Stimulated activated naive CD8-positive, alpha-beta T cell treated with anti-CD3 and anti-CD28 coated beads, Interleukin-15, amount 100 ng/mL, for 72 hours (primary cell): ENCODE results near the gene NUP85.
A peak's percentile ranks its signal among the peaks of the same experiment; 100 is the strongest.
"Not testable (repeated sequence)": the region's sequence is repeated elsewhere in the genome, so short reads cannot be mapped to it uniquely, and the experiment has no call there.

Source experiments
- ATAC-seq: fragments of 150-1000 bp; cut with Tn5 transposase; 2 replicates; pipeline ENCODE4 v1.10.0; 2021; ENCODE audit warnings: mild to moderate bottlenecking, moderate library complexity
- DNase-seq, 2 donors: peaks; one replicate each; pipeline ENCODE4 v3.0.0; 2021 to 2022
- H3K27ac Mint-ChIP-seq, 2 donors: one replicate each; pipeline ENCODE4 v1.8.0; 2022; ENCODE audit warnings: mild to moderate bottlenecking in 2 of 2, mixed read lengths in 2 of 2, moderate library complexity in 2 of 2
- H3K27me3 Mint-ChIP-seq: one replicate; pipeline ENCODE4 v1.8.0; 2022; ENCODE audit warnings: mixed read lengths
- H3K4me1 Mint-ChIP-seq: one replicate; pipeline ENCODE4 v1.8.0; 2022; ENCODE audit warnings: mild to moderate bottlenecking, mixed read lengths
- H3K4me3 Mint-ChIP-seq, 2 donors: one replicate each; pipeline ENCODE4 v1.8.0; 2022; ENCODE audit warnings: mild to moderate bottlenecking in 2 of 2, mixed read lengths in 2 of 2, moderate library complexity in 1 of 2
- H3K9me3 Mint-ChIP-seq, 2 donors: one replicate each; pipeline ENCODE4 v1.8.0; 2022; ENCODE audit warnings: mixed read lengths in 2 of 2

The NUP85 gene

GRCh38 chr17:75182569-75183436 is 22.7 kb upstream of the NUP85 start, which contains the start of gene SUMO2:
SUMO2 (minus strand) TSS chr17:75182959; CDS start chr17:75182834, 125 bp downstream.
- no peaks in the 10 kb centered on the region for H3K27me3 Mint-ChIP-seq
- DNase-seq (peak; percentile 94 to 95), ATAC-seq (peak; percentile 87)
- H3K27ac Mint-ChIP-seq, result peak within 1 kb of the TSS; percentile 98 to 99
- no peaks in the 10 kb centered on the region for H3K9me3 Mint-ChIP-seq
- peak within 1 kb of the TSS; percentile 89 to 94 for H3K4me3 Mint-ChIP-seq
- H3K4me1 Mint-ChIP-seq, result peaks cover 44% of the 10 kb centered on the region

- peaks cover 42% of the 10 kb centered on the region for H3K4me1 Mint-ChIP-seq
- H3K4me3 Mint-ChIP-seq, result peak overlapping the region; percentile 83 to 94
- no peaks in the 10 kb centered on the region for H3K27me3 Mint-ChIP-seq
- peak overlapping the region; percentile 80 to 81 for H3K27ac Mint-ChIP-seq
- H3K9me3 Mint-ChIP-seq, result no peaks in the 10 kb centered on the region
- DNase-seq, result no peak
- no peak for ATAC-seq
These were observed 21.2 kb upstream of the NUP85 start for GRCh38 chr17:75183999-75184884.

GRCh38 chr17:75188614-75189013 is 16.9 kb upstream of the NUP85 start:
- no peak for ATAC-seq
- H3K27ac Mint-ChIP-seq, result peak overlapping the region in 1 of 2 donors; percentile 19

GRCh38 chr17:75191584-75191983 is 13.9 kb upstream of the NUP85 start:
- no peak overlapping the region for H3K27ac Mint-ChIP-seq
- DNase-seq (no peak), ATAC-seq (no peak)
- H3K9me3 Mint-ChIP-seq, result no peaks in the 10 kb centered on the region
- no peak overlapping the region for H3K4me3 Mint-ChIP-seq
- H3K4me1 Mint-ChIP-seq, result peaks cover 13% of the 10 kb centered on the region
- no peaks in the 10 kb centered on the region for H3K27me3 Mint-ChIP-seq

More at GRCh38 chr17:75188614-75189013, 16.9 kb upstream of the NUP85 start:
- peak overlapping the region in 1 of 2 donors; percentile 74 for H3K4me3 Mint-ChIP-seq
- no peaks in the 10 kb centered on the region for H3K27me3 Mint-ChIP-seq
- no peaks in the 10 kb centered on the region for H3K9me3 Mint-ChIP-seq
- H3K4me1 Mint-ChIP-seq, result peaks cover 24% of the 10 kb centered on the region
- no peak for DNase-seq

GRCh38 chr17:75194879-75195278 is 10.6 kb upstream of the NUP85 start:
- no peak overlapping the region for H3K4me3 Mint-ChIP-seq
- H3K9me3 Mint-ChIP-seq, result no peaks in the 10 kb centered on the region
- H3K27ac Mint-ChIP-seq, result peak overlapping the region; percentile 27 to 52
- DNase-seq (no peak), ATAC-seq (no peak)
- no peaks in the 10 kb centered on the region for H3K4me1 Mint-ChIP-seq
- no peaks in the 10 kb centered on the region for H3K27me3 Mint-ChIP-seq

- no peak overlapping the region for H3K27ac Mint-ChIP-seq
- no peaks in the 10 kb centered on the region for H3K9me3 Mint-ChIP-seq
- peaks cover 16% of the 10 kb centered on the region for H3K4me1 Mint-ChIP-seq
- DNase-seq, result no peak
- H3K4me3 Mint-ChIP-seq, result no peak overlapping the region
- no peaks in the 10 kb centered on the region for H3K27me3 Mint-ChIP-seq
- no peak for ATAC-seq
These were observed 5.4 kb upstream of the NUP85 start for GRCh38 chr17:75199886-75200618.

- no peaks in the 10 kb centered on the region for H3K27me3 Mint-ChIP-seq
- peak overlapping the region; percentile 89 to 94 for H3K4me3 Mint-ChIP-seq
- peak overlapping the region; percentile 99 to 100 for H3K27ac Mint-ChIP-seq
- no peaks in the 10 kb centered on the region for H3K9me3 Mint-ChIP-seq
- peaks cover 33% of the 10 kb centered on the region for H3K4me1 Mint-ChIP-seq
- DNase-seq (no peak), ATAC-seq (peak; percentile 37)
These were observed 299 bp downstream of the NUP85 start for GRCh38 chr17:75205793-75206163.

- peaks cover 27% of the 10 kb centered on the region for H3K4me1 Mint-ChIP-seq
- peak overlapping the region; percentile 89 to 94 for H3K4me3 Mint-ChIP-seq
- not testable (repeated sequence) for H3K27me3 Mint-ChIP-seq, DNase-seq, H3K9me3 Mint-ChIP-seq, ATAC-seq
- peak overlapping the region in 1 of 2 donors; percentile 57 for H3K27ac Mint-ChIP-seq
These were observed 1.6 kb downstream of the NUP85 start for GRCh38 chr17:75207050-75207407.

GRCh38 chr17:75207760-75208159 is 2.3 kb downstream of the NUP85 start:
- ATAC-seq (no peak), DNase-seq (no peak)
- Mint-ChIP-seq H3K27me3 (no peaks in the 10 kb centered on the region), H3K27ac (peak overlapping the region in 1 of 2 donors; percentile 63), H3K4me1 (peaks cover 26% of the 10 kb centered on the region), H3K4me3 (no peak overlapping the region), H3K9me3 (no peaks in the 10 kb centered on the region)

GRCh38 chr17:75208161-75208560 is 2.7 kb downstream of the NUP85 start:
- Mint-ChIP-seq H3K27ac (peak overlapping the region in 1 of 2 donors; percentile 63), H3K9me3 (no peaks in the 10 kb centered on the region)
- no peak for ATAC-seq

GRCh38 chr17:75209061-75209460 is 3.6 kb downstream of the NUP85 start:
- Mint-ChIP-seq H3K27me3 (no peaks in the 10 kb centered on the region), H3K27ac (no peak overlapping the region), H3K4me3 (no peak overlapping the region), H3K4me1 (peaks cover 25% of the 10 kb centered on the region), H3K9me3 (no peaks in the 10 kb centered on the region)
- DNase-seq, result no peak
- ATAC-seq, result no peak

More at GRCh38 chr17:75208161-75208560, 2.7 kb downstream of the NUP85 start:
- H3K4me1 Mint-ChIP-seq, result peaks cover 26% of the 10 kb centered on the region
- H3K27me3 Mint-ChIP-seq, result no peaks in the 10 kb centered on the region
- no peak overlapping the region for H3K4me3 Mint-ChIP-seq
- DNase-seq, result no peak

- no peak for ATAC-seq
- H3K27ac Mint-ChIP-seq, result no peak overlapping the region
- H3K4me3 Mint-ChIP-seq, result no peak overlapping the region
- DNase-seq, result no peak
- H3K27me3 Mint-ChIP-seq, result no peaks in the 10 kb centered on the region
- H3K4me1 Mint-ChIP-seq, result no peaks in the 10 kb centered on the region
- no peaks in the 10 kb centered on the region for H3K9me3 Mint-ChIP-seq
These were observed 12.7 kb downstream of the NUP85 start for GRCh38 chr17:75218131-75218530.

- DNase-seq, result no peak
- Mint-ChIP-seq H3K4me3 (no peak overlapping the region), H3K9me3 (no peaks in the 10 kb centered on the region), H3K27me3 (no peaks in the 10 kb centered on the region), H3K4me1 (no peaks in the 10 kb centered on the region), H3K27ac (peak overlapping the region in 1 of 2 donors; percentile 83)
- no peak for ATAC-seq
These were observed 14.3 kb downstream of the NUP85 start for GRCh38 chr17:75219815-75220214.

- no peak for ATAC-seq
These were observed 19.5 kb downstream of the NUP85 start for GRCh38 chr17:75225016-75225415.

GRCh38 chr17:75227729-75228128 is 22.2 kb downstream of the NUP85 start:
- Mint-ChIP-seq H3K4me3 (no peak overlapping the region), H3K27me3 (no peaks in the 10 kb centered on the region), H3K4me1 (no peaks in the 10 kb centered on the region), H3K9me3 (no peaks in the 10 kb centered on the region), H3K27ac (no peak overlapping the region)
- no peak for DNase-seq
- ATAC-seq, result no peak

More at GRCh38 chr17:75225016-75225415, 19.5 kb downstream of the NUP85 start:
- Mint-ChIP-seq H3K4me3 (no peak overlapping the region), H3K27ac (peak overlapping the region; percentile 11 to 82), H3K27me3 (no peaks in the 10 kb centered on the region), H3K9me3 (no peaks in the 10 kb centered on the region), H3K4me1 (no peaks in the 10 kb centered on the region)
- DNase-seq, result no peak
